Ovary (tissue), 9 donors: Measurements from ENCODE around the gene MICALL2. TPM values are rescaled to one million over a fixed set of nuclear protein-coding genes. Genes with fewer than 3 reads are reported as not detected.
"Not testable (repeated sequence)": the region's sequence is repeated elsewhere in the genome, so short reads cannot be mapped to it uniquely, and the experiment has no call there.

Experiments
- DNase-seq, 5 donors: peaks; one replicate each; pipeline ENCODE4 v3.0.0-alpha.2; 2019 to 2020
- H3K27ac ChIP-seq, 2 donors: fragments of 200-600 bp; one replicate each; pipeline versions ENCODE4 v1.5.1 to v1.8.0; 2019 to 2022
- H3K27me3 ChIP-seq: fragments of 200-600 bp; one replicate; pipeline ENCODE4 v1.8.0; 2022
- H3K36me3 ChIP-seq: fragments of 200-600 bp; sonication (generic); one replicate; pipeline ENCODE4 v1.5.1; 2019
- H3K4me1 ChIP-seq: one replicate; pipeline ENCODE4 v1.8.1; 2013; ENCODE audit warnings: mild to moderate bottlenecking, moderate library complexity; ENCODE audit not compliant: insufficient read depth
- H3K4me3 ChIP-seq: fragments of 200-600 bp; sonication (generic); one replicate; pipeline ENCODE4 v1.5.1; 2017
- H3K9me3 ChIP-seq, 2 donors: fragments of 200-600 bp in 1 of 2; sonication (generic) in 1 of 2; one replicate each; pipeline versions ENCODE4 v1.5.1 to v1.8.1; 2013 to 2019; ENCODE audit warnings: mild to moderate bottlenecking in 1 of 2, moderate library complexity in 1 of 2
- CTCF ChIP-seq, 3 donors: fragments of 450-650 bp in 2 of 3; fragments of 200-600 bp in 1 of 3; IDR thresholded peaks; one replicate each; pipeline versions ENCODE4 v1.5.1 to v1.8.0; 2016 to 2022; ENCODE audit warnings: antibody characterized with exemption in 3 of 3, mild to moderate bottlenecking in 1 of 3
- EP300 ChIP-seq: sonication (generic); formaldehyde crosslinking; IDR thresholded peaks from one replicate; pipeline ENCODE4 v1.6.1; 2017; ENCODE audit warnings: antibody characterized with exemption
- POLR2A ChIP-seq: fragments of 450-650 bp; IDR thresholded peaks from one replicate; pipeline ENCODE4 v1.6.1; 2017; ENCODE audit warnings: antibody characterized with exemption, mild to moderate bottlenecking, moderate library complexity
- WGBS, 3 donors: extraction: QIAGEN DNeasy Blood & Tissue Kit in 1 of 3; methylation state at CpG; one replicate each; pipeline versions ENCODE4 v1.1.5 to v1.1.7; 2013 to 2017; 5-methylcytosine and 5-hydroxymethylcytosine counted together
- intact Hi-C, 4 donors: fragments of 100-400 bp; cut with DNase I; formaldehyde crosslinking; loops; one replicate each; pipeline versions ENCODE4 v1.11.0 to v1.15.1; 2022 to 2023
- polyA plus RNA-seq, 2 donors: library from polyadenylated mRNA; stranded (reverse); fragments of 200-250 nt in 1 of 2; fragments of 350-450 nt in 1 of 2; fragmentation: Illumina TruSeq in 1 of 2; extraction: RNeasy Lipid Tissue Mini Kit (QIAGEN cat#74804) in 1 of 2; gene quantifications; one replicate each; pipeline ENCODE4 v1.2.3, GENCODE V29; 2013 to 2014
- total RNA-seq, 7 donors: library from RNA; depleted of rRNA in 2 of 7; stranded (reverse); fragments of >200 nt in 2 of 7; fragmentation: NEBNext Ultra II Directional in 3 of 7; extraction: Animal tissue kit (Norgen Biotek cat#: 25700) in 3 of 7; gene quantifications; one replicate each; pipeline versions ENCODE4 v1.1.0 to v1.2.4, GENCODE V29; 2016 to 2023
- donor health status: DM: no; HTN: no; CAD: no; lungs with moderate emphysema.
- donor health status: DM: no; HTN: no; CAD: no.
- donor health status: Bipolar disorder and iron deficiency.
- donor health status: DM: yes; HTN: yes; CAD: no.
- donor health status: DM: no; HTN: no; CAD: no.
- donor health status: DM: yes; HTN: yes; CAD: no.

Gene MICALL2
- total and polyA plus RNA-seq, 9 donors: 0.95 to 13.4 (median 6.5) TPM

GRCh38 chr7:1444925-1445322 is 14.3 kb downstream of the MICALL2 start:
- Histone ChIP-seq H3K27ac (no peak overlapping the region), H3K4me1 (no peaks in the 10 kb centered on the region), H3K9me3 (no peaks in the 10 kb centered on the region), H3K4me3 (no peak overlapping the region), H3K27me3 (no peaks in the 10 kb centered on the region), H3K36me3 (no peaks in the 10 kb centered on the region)
- DNase-seq: no peak
- intact Hi-C loops: no loop called here
- TF ChIP-seq POLR2A: no peak
- no peak for TF ChIP-seq CTCF (IDR thresholded peaks at IDR 0.05)
- TF ChIP-seq EP300: no peak
- WGBS, 3 donors: 70 to 79% (median 78%) methylated on average over 24 of the region's 24 CpGs

DNA sequence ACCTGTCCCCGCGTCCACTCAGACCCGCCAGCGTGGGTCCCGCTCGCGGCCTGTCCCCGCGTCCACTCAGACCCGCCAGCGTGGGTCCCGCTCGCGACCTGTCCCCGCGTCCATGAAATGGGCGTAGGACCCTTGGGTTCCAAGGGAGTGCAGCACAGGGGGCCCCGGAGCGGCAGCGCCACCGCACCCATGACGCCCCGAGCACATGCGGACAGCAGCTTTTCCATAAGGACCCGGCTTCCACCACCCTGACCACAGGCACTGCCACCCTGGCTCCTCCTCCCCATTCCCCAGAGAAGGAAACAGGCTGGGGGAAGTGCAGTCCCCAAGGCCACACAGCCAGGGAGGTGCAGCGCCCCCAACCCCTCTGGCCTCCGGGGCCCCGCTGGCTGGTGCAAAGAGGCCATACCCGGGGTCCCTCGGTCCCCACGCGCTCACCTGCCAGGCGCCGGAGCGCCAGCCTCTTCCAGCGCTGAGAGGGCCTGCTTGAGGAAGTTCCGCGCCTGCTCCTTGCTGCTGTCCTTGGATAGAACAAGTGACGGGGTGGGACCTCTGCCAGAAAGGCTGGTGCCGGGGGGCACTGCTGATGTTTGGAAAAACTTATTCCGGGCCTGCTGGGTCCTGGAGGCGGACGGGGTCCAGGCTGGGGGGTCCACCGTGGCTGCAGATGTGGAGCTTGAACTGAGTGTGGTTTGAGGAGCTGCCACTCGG is 14.9 kb downstream of the MICALL2 start:
- no peaks in the 10 kb centered on the region for H3K27me3 ChIP-seq
- no peaks in the 10 kb centered on the region for H3K4me1 ChIP-seq
- no peak overlapping the region for H3K27ac ChIP-seq
- no peak for TF ChIP-seq EP300
- TF ChIP-seq POLR2A: no peak
- no peak for TF ChIP-seq CTCF (IDR thresholded peaks at IDR 0.05)
- WGBS, 3 donors: 83 to 86% (median 85%) methylated on average over 27 to 45 of the region's 45 CpGs
- DNase-seq: no peak
- H3K36me3 ChIP-seq: no peaks in the 10 kb centered on the region
- intact Hi-C loops: no loop called here
- no peak overlapping the region for H3K4me3 ChIP-seq
- no peaks in the 10 kb centered on the region for H3K9me3 ChIP-seq

GRCh38 chr7:1443587-1444200 is 15.6 kb downstream of the MICALL2 start:
- 92 to 96% (median 95%) methylated on average over 21 to 27 of the region's 42 CpGs for WGBS, 3 donors
- H3K4me1 ChIP-seq, H3K36me3 ChIP-seq, intact Hi-C loops, H3K4me3 ChIP-seq, H3K27ac ChIP-seq, H3K27me3 ChIP-seq, H3K9me3 ChIP-seq, DNase-seq: not testable (repeated sequence)

DNA sequence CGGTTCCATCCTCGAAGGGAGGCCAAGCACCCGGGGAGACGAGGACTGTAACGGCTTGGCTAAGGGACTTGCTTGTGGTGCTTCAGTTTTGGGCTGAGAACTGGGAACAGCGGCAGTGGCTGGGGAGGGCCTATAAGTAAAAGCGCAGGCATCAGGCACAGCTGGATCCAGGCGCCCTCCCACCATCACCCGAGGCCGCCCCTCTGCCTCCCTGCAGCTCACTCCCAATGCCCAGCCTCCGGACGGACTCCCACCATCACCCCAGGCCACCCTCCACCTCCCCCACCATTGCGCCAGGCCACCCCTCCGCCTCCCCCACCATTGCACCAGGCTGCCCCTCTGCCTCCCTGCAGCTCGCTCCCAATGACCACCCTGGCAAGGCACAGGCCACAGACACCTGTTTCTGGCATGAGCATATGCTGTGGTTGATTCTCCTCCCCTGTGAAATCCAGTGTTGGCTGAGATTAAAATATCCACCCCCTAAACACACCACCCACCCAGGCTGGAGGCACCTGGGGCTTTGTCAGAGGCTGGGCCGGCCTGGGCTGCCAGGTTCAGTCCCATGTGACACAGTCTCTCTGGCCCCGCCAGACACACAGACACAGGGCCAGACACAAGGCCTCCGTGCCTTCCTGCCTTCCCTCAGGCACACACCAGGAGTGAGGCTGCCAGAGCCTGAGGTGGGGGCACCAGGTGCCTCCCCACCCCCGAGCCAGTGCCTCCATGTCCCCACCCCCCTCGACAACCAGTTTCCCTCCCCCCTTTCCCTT is 16.7 kb downstream of the MICALL2 start:
- no peak for DNase-seq
- H3K4me1 ChIP-seq: no peaks in the 10 kb centered on the region
- no peak overlapping the region for H3K27ac ChIP-seq
- intact Hi-C loops: no loop called here
- H3K36me3 ChIP-seq: no peaks in the 10 kb centered on the region
- WGBS, 3 donors: 86 to 92% (median 90%) methylated on average over 17 to 20 of the region's 20 CpGs
- no peaks in the 10 kb centered on the region for H3K27me3 ChIP-seq
- no peak for TF ChIP-seq POLR2A
- TF ChIP-seq EP300: no peak
- TF ChIP-seq CTCF (IDR thresholded peaks at IDR 0.05): no peak
- H3K9me3 ChIP-seq: no peaks in the 10 kb centered on the region
- no peak overlapping the region for H3K4me3 ChIP-seq
